HG03432 (cell line): ENCODE data around the gene FNDC3B.

ENCODE experiments used
- ATAC-seq: cut with Tn5 transposase; IDR thresholded peaks from one replicate; pipeline ENCODE4 v1.9.1; 2021; ENCODE audit warnings: mild to moderate bottlenecking, moderate library complexity; ENCODE audit not compliant: unreplicated experiment

The FNDC3B gene

DNA sequence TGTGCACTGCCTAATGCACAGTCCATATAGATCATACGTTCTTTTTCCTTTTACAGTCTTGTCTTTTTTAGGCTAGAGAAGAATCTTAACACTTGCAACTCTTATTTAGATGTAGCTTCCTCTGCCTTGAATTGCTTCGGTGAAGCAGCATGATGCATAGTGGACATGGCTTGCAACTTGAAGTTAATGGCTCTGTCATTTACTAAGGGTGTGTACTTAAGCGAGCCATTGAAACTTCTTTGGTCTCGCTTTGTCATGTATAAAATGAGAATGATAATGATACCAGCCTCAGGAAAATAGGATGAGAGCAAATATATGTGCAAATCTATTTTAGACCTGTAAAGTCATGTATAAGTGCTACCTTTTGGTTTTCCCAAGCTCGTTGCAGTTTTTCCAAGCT is 261.5 kb downstream of the FNDC3B start:
- ATAC-seq = no peak

DNA sequence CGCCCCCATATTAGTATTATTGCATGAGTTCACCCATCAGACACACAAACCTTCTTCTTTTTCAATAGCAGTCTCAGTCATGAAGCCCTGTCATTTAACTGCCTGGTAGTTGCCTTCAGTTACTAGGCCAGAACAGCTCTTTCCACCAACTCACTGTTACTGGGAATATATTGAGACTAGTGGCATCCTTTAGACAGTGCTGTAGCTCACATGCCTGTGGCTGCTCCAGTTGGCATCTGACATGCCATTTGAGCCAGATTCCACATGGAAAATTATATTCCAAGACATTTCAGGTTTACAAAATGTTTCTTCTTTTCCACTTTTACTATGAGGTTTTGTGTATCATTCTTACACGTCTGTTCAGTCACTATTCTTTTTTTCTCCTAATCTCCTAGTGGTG is 262.8 kb downstream of the FNDC3B start:
- ATAC-seq = no peak

DNA sequence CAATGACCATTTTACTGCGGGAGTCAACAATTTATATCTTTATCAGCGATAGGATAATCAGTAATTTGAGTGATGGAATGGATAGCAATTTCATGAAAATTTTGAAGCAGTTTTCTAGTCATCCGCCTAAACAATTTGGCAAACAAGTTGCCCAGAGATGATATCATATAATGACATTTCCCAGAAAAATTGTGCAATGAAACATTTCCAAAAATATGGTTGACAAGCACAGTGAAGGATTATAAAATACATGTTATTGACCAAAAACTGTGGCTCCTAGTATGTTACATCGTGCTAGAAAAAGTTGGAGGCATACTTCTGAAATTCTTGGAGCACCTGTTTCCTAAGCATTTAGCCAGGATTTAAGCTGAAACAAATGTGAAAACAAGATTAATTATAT is 263.8 kb downstream of the FNDC3B start:
- ATAC-seq = no peak

DNA sequence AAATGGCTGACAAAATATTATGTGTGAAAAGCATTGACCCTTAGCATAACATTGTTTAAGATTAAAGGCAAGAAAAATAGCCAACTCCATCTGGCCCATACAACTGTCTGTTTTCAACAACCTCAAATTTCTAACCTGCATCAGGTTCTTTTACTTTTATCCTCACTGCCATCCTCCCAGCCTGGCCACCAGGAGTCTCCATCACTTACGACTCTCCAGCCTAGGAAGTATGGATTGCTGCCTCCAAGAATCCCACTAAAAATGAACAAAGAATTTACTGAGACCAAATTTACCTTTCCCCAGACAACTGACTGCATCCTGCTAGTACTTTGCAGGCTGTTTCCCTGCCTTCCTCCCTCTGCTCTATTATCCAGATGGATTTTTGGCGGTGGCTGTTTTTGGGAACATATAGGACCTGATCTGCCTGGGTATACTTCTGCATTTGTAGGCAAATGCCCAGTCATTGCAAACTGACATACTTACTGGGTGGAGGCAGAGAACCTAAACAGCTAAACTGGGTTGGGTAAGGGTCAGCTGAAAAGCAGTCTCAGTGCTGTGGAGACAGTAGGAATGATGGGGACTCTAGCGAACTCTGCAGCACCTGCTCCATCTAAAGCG is 264.7 kb downstream of the FNDC3B start:
- ATAC-seq = no peak

DNA sequence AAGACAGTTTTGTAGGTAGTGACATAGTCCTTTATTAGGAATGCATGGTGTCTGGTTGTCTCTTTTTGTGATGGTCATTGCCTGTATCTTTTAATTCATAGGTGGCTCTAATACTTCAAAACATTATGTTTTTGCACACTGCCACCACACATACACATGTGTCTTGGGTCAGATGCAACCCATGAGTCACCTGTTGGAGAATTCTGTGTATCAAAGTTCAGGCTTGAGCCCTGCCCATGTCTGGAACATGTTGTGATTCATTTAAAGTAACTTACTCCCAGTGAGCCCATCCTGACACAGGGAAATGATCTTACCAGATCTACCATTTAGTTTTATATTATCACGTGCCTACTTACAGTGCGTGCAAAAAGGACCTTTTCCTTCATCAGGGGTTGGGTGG is 266.2 kb downstream of the FNDC3B start:
- no peak for ATAC-seq

DNA sequence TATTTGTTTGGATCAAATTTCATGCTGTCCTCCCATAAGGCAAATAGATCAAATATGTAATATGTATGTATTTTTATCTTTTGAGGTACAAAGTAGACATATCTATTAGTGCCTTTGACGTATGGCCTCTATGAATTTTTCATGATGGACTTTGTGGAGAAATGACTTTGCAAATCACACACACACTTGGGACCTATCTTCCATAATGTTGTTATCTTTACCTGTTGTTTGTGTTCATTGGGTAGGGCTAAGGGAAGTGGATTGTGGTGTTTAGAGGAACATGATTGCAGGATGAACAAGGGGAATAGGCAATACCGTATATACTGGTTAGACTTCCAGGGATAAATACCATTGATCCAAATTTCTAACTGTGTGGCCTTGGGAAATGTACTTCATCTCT is 266.6 kb downstream of the FNDC3B start:
- no peak for ATAC-seq

DNA sequence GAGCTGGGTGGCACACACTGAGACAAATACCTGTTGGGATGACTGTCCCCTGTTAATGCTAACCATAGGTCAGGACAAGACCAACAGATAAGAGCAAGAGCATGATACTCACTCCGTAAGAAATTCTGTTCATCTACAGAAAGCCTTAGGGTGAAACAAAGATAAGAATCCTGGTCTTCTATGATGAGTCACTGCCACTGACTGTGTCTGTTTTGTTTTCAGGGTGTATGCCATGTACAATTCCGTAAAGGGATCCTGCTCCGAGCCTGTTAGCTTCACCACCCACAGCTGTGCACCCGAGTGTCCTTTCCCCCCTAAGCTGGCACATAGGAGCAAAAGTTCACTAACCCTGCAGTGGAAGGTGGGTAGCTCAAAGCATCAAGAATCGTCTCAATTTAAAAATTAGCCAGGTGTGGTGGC is 267.8 kb downstream of the FNDC3B start:
- ATAC-seq = no peak

DNA sequence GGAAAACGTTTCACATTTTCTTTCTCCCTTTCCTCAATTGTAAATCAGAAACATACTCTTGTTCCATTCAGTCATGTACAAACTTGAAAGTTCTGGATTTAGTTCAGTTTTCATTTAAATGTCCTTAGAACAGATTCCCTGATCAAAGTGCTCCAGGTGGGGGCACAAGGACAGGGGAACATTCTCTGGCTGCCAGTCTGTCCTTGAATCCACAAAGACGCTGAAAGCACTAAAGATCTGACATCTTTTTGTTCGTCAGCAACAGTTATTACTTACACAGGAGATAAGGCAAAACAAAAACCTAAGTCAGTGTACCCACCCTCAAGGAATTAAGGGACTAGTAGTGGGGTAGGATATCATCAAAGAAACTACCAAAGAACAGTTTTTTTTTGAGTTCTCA is 269.7 kb downstream of the FNDC3B start:
- no peak for ATAC-seq

DNA sequence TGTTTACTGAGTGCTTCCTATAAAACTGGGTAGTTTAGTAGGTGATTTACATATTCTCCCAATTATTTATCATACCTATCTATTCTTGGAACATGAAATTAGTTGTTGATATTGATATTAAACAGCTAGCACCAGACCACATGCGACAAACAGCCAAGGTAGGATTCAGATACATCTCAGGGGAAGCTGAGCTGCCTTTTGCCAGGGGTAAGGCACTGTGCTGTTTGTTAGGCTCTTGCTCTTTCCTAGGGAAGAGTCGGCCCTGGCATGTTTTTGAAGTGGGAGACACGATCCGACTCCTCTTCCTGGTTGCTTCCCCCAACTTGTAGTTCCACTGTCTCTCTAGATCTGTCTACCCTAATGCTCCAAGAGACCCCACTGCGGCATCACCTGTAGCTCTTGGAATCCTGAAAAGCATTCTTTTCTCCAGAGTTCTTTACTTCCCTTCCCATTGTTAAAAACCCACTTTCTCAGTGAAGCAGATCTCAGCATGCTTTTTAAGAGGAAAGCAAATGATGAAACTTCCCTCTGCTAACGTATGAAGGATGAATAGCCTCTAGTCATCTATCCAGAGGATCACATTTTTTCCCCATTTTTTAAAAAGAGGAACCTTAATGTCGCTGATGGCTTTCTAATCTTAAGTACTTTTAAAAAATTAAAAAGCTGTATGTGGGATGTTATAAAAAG is 270.5 kb downstream of the FNDC3B start:
- no peak for ATAC-seq

DNA sequence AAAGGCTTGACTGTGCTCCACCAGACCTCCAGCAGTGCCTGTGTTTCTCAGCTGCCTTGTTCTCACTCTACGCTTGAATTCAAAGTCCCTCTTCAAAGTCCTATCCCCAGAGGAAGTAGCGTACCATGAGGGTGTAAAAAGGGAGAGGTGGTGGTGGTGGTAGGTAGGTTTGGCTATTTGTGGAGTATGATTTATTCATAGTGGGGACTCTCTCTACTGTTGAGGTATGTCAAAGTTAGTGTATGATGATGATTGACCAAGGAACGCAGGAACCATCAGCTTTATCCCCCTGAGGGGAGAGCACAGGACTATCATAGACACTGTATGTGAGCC is 271.0 kb downstream of the FNDC3B start:
- ATAC-seq = no peak

DNA sequence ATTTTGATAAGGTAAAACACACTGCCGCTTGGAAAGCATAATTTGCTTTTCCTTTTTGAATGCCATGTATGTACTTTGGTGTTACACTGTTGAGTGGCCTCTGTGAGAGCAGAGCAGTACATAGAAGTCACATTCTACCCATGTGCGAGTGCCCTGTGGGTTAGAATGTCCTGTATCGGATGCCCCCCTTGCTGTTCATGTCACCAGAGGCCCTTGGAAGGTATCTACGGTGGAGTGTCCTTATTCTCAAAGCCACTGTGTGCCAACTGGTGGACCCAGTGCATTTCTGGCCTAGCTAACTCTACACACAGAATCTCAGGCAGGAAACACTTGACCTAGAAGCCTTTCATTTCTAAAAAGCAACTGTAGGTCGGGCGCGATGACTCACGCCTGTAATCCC is 271.8 kb downstream of the FNDC3B start:
- ATAC-seq = no peak

DNA sequence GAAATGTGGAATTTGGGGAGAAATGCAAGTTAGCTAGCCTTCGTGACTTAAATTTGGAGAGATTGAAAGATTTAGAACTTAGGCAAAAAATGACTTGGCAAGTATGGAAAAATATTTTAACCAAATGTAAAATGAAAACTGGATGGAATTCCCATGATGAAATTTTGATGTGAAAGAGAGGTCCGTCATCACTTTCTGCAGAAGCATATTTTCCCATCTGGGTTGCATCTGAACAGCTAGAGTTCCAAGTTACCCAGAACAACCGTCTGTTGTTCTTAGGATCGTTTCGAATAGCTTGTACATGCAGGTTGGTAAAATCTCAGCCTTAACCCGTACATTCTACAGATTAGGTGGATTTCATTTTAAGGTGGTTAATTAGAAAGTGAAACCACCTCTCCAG is 272.6 kb downstream of the FNDC3B start:
- ATAC-seq = no peak

DNA sequence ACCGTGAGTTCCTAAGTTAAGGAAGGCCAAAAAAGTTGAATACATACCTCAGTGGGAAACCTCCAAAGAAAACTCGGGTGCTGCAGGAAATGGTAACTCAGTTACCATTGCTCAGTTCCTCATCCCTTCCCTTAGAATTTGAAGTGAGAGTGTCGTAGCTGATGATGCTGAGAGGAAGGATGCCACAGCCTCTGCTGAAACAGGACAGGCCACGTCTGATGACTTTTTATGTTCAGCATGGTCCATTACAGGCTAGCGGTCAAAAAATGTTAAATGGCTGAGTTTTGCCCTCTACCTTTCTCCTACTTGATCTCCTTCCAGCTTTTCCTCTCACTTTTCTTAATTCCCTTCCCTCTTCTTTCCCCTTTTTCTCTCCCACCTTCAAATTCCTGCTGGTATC is 273.3 kb downstream of the FNDC3B start:
- no peak for ATAC-seq

DNA sequence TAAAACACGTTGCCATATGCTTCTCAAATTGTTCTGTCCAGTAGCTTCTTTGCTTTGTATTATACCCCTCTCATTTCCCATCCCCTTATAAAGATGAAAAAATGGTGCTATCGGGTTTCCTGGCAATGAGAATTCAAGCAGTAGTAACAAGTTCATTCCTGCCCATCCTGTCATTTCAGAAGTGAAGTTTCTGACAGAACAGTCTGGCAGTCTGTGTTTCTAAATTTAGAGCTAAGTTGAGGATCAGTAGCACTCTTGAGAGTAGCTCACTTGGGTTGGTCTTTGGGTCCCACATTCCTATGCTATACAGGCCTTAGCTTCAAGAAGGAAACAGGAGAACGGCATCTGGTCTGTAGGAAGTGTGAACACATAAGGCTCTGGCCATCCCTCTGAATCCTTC is 274.3 kb downstream of the FNDC3B start:
- ATAC-seq = no peak

DNA sequence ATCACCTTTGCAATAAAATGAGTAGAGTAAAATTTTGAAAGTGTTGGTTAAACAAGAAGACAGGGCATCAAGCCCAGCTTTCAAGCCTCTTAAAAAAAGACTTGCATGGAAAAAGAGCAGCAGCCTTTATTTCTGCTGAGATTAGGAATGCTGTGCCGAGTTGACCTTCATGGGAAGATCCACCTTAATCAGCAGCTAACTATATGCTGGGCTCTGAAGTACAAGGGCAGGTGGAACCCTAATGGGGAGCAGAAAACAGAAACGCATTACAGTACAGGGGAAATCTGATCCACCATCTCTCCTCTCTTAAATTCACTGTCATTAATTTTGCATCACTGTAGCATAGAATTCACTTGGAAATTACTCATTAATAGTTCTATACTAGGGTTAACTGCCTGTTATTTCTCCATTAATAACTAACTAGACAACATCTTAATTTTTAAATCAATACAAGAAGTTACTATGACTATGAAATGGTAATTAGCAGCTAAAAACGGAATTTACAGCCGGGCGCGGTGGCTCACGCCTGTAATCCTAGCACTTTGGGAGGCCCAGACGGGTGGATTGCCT is 275.3 kb downstream of the FNDC3B start:
- ATAC-seq = no peak

DNA sequence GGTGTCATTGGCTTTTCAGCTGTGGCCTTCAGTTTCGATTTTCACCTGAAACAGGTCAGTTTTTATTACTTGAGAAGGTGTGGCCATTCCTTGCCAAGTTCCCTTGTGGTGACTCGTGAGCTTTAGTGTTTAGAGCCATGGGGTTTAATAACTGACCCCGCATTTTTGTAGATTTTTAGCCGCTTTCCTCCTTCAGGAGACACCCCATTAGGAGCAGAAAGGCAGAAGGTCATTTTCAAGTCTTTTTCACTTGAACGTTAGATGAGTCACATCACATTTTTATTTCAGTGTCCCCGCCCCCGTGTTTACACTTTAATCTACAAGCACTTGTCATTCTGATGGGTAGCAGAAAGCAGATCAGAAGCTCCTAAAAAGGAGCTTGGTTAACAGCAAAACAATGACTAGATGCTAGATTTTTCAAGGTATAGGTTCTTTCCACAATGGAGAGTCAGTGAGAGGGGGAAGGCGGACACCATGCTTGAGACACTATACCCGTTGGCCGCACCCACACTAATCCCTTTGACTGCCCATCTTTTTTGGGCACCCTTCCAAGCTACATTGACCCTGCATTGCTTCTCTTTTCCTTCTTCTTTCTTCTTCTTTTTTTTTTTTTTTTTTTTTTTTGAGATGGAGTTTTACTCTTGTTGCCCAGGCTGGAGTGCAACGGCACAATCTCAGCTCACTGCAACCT is 276.2 kb downstream of the FNDC3B start:
- ATAC-seq = no peak

DNA sequence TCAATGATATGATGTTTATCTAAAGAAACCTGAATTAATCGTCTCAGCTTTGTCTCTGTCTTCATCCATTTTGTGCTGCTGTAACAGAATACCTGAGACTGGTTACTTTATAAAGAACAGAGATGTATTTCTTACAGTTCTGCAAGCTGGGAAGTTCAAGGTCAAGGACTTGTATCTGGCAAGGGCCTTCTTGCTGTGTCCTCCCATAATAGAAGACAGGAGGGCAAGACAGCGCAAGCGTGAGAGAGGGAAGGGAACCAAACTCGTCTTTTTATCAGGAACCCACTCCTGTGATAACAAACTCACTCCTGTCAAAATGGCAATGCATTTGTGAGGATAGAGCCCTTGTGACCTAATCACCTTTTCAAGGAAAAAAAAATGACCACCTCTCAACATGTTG is 277.4 kb downstream of the FNDC3B start:
- no peak for ATAC-seq

DNA sequence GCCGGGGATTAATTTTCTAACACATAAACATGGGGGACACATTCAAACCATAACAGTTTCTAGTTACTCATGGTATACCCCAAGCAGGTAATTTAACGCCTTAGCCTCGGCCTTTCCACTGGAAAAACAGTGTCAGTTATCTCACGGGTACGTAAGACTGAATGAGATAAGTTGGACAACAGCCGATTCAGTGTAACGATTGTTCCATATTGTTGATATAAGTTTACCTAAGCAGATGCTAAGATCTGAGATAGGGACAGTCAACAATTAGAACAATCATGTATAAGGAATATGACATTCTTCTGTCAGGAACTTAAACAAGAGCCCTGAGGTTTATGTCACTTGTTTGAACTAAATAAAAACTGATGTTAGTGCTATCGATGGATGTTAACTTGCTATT is 278.1 kb downstream of the FNDC3B start:
- ATAC-seq = no peak

DNA sequence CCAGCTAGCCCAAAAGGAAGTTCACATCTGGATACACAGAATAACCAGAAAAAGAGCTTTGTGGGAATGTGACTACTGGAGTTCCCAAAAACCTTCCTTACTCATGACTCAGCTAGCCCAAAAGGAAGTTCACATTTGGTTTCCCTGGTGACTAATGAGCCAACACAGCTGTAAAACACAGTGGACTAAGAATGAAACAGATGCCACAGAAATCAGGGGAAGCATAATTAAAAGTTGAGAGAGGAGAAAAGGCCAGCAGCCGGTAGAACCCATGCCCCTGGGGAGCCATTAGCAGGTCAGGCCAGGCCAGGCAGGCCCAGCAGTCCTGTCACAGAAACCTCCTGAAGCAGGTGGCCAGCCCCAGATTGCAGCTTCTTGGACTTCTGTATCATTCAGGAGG is 278.6 kb downstream of the FNDC3B start:
- peak; percentile 85 for ATAC-seq

DNA sequence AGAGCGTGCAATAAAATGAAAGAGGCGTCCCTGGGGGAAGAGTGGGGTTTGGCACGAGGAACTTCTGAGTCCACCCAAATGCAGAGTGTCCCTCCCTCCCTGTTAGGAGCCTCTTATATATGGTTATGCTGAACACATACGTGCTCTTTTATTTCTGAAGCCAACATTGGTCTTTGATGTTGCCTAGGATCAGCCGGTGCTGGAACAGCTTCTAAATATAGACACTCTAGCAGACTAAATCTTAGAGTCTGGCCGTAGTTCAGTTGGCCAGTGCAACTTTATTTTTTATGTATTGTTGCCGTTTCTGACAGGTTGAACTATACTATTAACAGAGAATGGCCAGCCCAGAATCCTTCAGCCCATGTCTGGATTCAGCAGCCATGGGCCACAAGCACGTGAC is 280.2 kb downstream of the FNDC3B start:
- ATAC-seq = no peak

DNA sequence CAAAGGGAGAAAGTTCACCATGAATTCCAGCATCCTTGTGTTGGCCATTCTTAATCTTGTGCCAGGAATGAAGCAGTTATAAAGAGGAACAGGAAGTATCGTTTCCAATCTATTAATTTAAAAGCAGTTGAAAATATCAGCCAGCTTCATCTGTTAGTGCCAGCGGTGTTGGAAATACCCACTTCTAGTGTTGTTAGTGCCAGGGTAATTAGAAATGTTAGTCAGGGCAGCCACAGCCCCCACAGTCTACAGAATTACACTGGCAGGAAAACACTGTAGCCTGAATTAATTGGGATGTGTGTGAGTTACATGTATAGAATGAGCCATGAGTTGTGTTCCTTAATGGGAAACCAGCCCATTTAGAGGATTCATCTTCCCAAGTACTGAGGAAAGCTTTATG is 281.1 kb downstream of the FNDC3B start:
- no peak for ATAC-seq

DNA sequence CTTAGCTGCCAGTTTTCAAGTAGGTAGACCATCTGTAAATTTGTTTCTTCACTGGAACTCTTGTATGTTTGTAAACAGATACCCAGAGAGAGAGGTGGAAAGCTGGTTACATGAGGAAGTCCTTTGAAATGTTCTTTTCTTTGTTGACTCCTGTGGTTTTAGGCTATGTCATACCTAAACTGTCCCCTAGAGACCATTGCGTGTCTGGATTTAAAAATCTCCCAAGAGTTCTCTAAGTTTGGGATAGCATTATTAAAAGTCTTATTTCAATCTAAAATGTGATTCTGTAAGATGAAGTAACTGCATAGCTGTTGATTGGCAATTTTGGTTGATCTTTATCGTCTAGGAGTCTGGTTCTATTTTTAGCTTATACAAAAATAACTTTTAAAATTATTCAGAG is 281.7 kb downstream of the FNDC3B start:
- no peak for ATAC-seq
